ENCODE measurements around the gene CORO2A. TPM values are rescaled to one million over a fixed set of nuclear protein-coding genes. Genes with fewer than 3 reads are reported as not detected.

The CORO2A gene
- total and polyA plus RNA-seq, 2 of the 8 experiments (the other 6 are each of a cell fraction or from before 2014, with no cell fraction given): 13.7 to 27.9 TPM

DNA sequence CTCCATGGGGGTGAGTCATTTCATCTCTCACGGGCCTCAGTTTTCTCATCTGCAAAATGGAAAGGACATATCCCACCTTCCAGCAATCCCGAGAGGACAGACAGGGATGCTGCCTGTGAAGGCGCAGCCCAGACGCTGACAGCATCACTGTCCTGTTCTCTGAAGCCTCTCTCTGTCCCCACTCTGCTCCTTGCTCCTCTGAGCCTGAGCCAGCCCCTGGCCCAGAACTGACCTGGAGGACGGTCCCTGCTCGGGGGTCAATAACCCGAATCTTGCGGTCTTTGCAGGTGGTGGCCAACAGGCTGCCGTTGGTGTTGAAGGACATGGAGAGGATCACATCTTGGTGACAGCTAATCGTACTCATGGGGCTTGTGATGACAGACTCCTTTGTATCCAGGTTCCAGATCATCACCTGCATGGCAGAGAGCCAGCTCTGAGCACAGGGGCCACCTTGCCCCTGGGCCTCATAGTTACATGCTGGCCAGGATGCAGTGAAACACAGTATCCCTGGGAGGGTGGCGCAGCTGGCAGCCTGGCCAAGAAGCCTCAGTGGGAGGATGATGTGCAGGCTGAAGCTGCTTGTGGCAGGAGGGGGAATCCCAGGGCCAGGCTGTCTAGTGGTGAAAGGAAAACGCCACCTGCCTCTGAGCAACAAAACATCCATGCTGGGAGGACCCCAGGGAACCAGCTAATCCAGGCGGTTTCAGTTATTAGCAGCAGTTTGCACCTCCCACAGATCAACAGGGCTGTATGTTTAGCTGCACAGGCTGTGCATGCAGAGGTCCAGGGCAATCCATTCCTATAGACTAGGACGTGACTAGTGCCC lies 59.4 kb downstream of the CORO2A start:
- H3K4ac ChIP-seq (replicated peaks; ENCODE audit: insufficient read length, low read depth, low read length): no peak overlapping the region
- 85% methylated on average over 14 of the region's 14 CpGs; no CpG with 5 or more reads in 1 of the 2 experiments for WGBS, 2 experiments (ENCODE audit: extremely low coverage in 1 of 2, insufficient coverage in 1 of 2, insufficient read length in 1 of 2, insufficient replicate concordance in 2 of 2, low coverage in 1 of 2, low lambda C conversion rate in 2 of 2, missing lambda C conversion rate in 1 of 2)
- FAIRE-seq: no peak
- H4K91ac ChIP-seq (replicated peaks; ENCODE audit: insufficient read length, low read length): peak overlapping the region; percentile 6
- H3K79me1 ChIP-seq (ENCODE audit: low read depth, low read length): no peaks in the 10 kb centered on the region
- H3K14ac ChIP-seq (ENCODE audit: insufficient read length): no peak overlapping the region
- no peaks in the 10 kb centered on the region for H3K79me2 ChIP-seq (ENCODE audit: control insufficient read depth in 1 of 2, insufficient read depth in 2 of 2, low read length in 2 of 2)
- H2BK20ac ChIP-seq (ENCODE audit: low read length): 0 out of 2 replicates have a peak overlapping the region, but pooled peaks have one; percentile 8
- no peak overlapping the region for H2AFZ ChIP-seq (ENCODE audit: low read length)
- H3K18ac ChIP-seq (ENCODE audit: extremely low read depth, low read length): no peak overlapping the region; the same call in 1 of the 2 replicates
- peaks cover 0 to 1% of the 10 kb centered on the region in 2 experiments for H4K20me1 ChIP-seq (replicated peaks in 1 of 2; ENCODE audit: control insufficient read depth in 1 of 2, insufficient read depth in 2 of 2, low read length in 2 of 2)
- DNase-seq (ENCODE audit: low read depth in 1 of 2, low spot score in 2 of 2): no peak
- CTCF ChIA-PET (ENCODE audit: partially characterized antibody): interaction anchor here (0.9 to 2.7 kb wide), 5 partner anchors 9 to 82 kb away, joined by 3 to 14 read pairs (median 5); partner anchors contain the start of gene TRIM14
- H3K4me1 ChIP-seq (replicated peaks in 1 of 4; ENCODE audit: control insufficient read depth in 3 of 4, insufficient read depth in 4 of 4, low read length in 3 of 4): peaks cover 0 to 11% (median 0%) of the 10 kb centered on the region in 4 experiments; a peak in 3 of 7 replicates
- no peak overlapping the region for H3K56ac ChIP-seq (replicated peaks; ENCODE audit: insufficient read length, low read depth, low read length)
- no peak overlapping the region for H4K5ac ChIP-seq (ENCODE audit: insufficient read length, low read depth, low read length)
- no peak overlapping the region for H2BK15ac ChIP-seq (ENCODE audit: low read length)
- H4K8ac ChIP-seq (ENCODE audit: extremely low read depth, insufficient read depth, low read length): no peak overlapping the region; the same call in 1 of the 2 replicates
- no peaks in the 10 kb centered on the region for H3K23me2 ChIP-seq (ENCODE audit: low read depth, low read length)
- no peak overlapping the region for H2BK12ac ChIP-seq (ENCODE audit: low read depth, low read length)
- no peaks in the 10 kb centered on the region for H3K9me3 ChIP-seq (ENCODE audit: insufficient read depth in 2 of 2, low read depth in 1 of 2, low read length in 1 of 2)
- H3K27me3 ChIP-seq (replicated peaks in 1 of 4; ENCODE audit: control insufficient read depth in 3 of 4, extremely low read depth in 1 of 4, insufficient read depth in 3 of 4, low read length in 3 of 4): no peaks in the 10 kb centered on the region
- H3K4me2 ChIP-seq (ENCODE audit: insufficient read depth in 1 of 2, low read depth in 2 of 2, low read length in 2 of 2): 0 out of 4 replicates have a peak overlapping the region, but pooled peaks of 1 of the 2 experiments have one; percentile 44
- peaks cover 0 to 4% (median 0%) of the 10 kb centered on the region in 4 experiments; a peak in 2 of 8 replicates for H3K36me3 ChIP-seq (ENCODE audit: control insufficient read depth in 2 of 4, insufficient read depth in 4 of 4, low read length in 3 of 4)
- 0 out of 2 replicates have a peak, but pooled peaks have one; percentile 36 for TF ChIP-seq TCF12 (IDR thresholded peaks at IDR 0.05; ENCODE audit: low read depth, low read length)
- TF ChIP-seq RFX5 (IDR thresholded peaks at IDR 0.05; ENCODE audit: borderline replicate concordance, low read depth, low read length): no peak
- 0 out of 2 replicates have a peak, but pooled peaks have one; percentile 6 for TF ChIP-seq YY1 (IDR thresholded peaks at IDR 0.05; ENCODE audit: low read depth, low read length)
- no peak overlapping the region for H3K27ac ChIP-seq (ENCODE audit: low read depth, low read length)
- H2AK5ac ChIP-seq (ENCODE audit: low read depth, low read length): no peak overlapping the region
- 0 out of 8 replicates have a peak overlapping the region, but pooled peaks of 1 of the 4 experiments have one; percentile 5 for H3K4me3 ChIP-seq (ENCODE audit: extremely low read depth in 1 of 4, insufficient read depth in 2 of 4, low read depth in 3 of 4, low read length in 4 of 4)
- H2BK5ac ChIP-seq (ENCODE audit: low read depth, low read length): no peak overlapping the region; the same call in 1 of the 2 replicates
- POLR2A ChIA-PET (ENCODE audit: partially characterized antibody): no interaction called here
- H2BK120ac ChIP-seq (replicated peaks; ENCODE audit: low read depth, low read length): no peak overlapping the region
- no peak overlapping the region for H3K9ac ChIP-seq (replicated peaks in 1 of 4; ENCODE audit: extremely low read depth in 1 of 4, low read depth in 3 of 4, low read length in 3 of 4)
- no peak overlapping the region for H3K23ac ChIP-seq (ENCODE audit: insufficient read length)
